IgD-negative memory B cell (primary cell): ENCODE data around the gene USP35. TPM values are rescaled to one million over a fixed set of nuclear protein-coding genes. Genes with fewer than 3 reads are reported as not detected.
A peak's percentile ranks its signal among the peaks of the same experiment; 100 is the strongest.

Experiments used
- H3K27ac Mint-ChIP-seq, 3 donors: one replicate each; pipeline ENCODE4 v1.8.0; 2020 to 2022; ENCODE audit warnings: mild to moderate bottlenecking in 3 of 3, mixed read lengths in 3 of 3, moderate library complexity in 1 of 3
- H3K27me3 Mint-ChIP-seq: one replicate; pipeline ENCODE4 v1.8.0; 2021; ENCODE audit warnings: mixed read lengths
- H3K36me3 Mint-ChIP-seq: one replicate; pipeline ENCODE4 v1.8.0; 2020; ENCODE audit warnings: mild to moderate bottlenecking, mixed read lengths
- H3K4me1 Mint-ChIP-seq, 3 donors: one replicate each; pipeline ENCODE4 v1.8.0; 2020 to 2022; ENCODE audit warnings: mixed read lengths in 3 of 3, mild to moderate bottlenecking in 1 of 3
- H3K4me3 Mint-ChIP-seq, 4 donors: one replicate each; pipeline ENCODE4 v1.8.0; 2020 to 2022; ENCODE audit warnings: mild to moderate bottlenecking in 4 of 4, mixed read lengths in 4 of 4, moderate library complexity in 3 of 4
- H3K9me3 Mint-ChIP-seq, 3 donors: one replicate each; pipeline ENCODE4 v1.8.0; 2020 to 2021; ENCODE audit warnings: mixed read lengths in 3 of 3, mild to moderate bottlenecking in 1 of 3
- polyA plus RNA-seq: library from polyadenylated mRNA; unstranded; fragments of 300-500 nt; fragmentation: Illumina TruSeq; gene quantifications from one replicate; pipeline ENCODE4 v1.2.3, GENCODE V29; 2021

USP35 gene
- polyA plus RNA-seq, 1 donor from 2014 or later = 0.30 TPM

DNA sequence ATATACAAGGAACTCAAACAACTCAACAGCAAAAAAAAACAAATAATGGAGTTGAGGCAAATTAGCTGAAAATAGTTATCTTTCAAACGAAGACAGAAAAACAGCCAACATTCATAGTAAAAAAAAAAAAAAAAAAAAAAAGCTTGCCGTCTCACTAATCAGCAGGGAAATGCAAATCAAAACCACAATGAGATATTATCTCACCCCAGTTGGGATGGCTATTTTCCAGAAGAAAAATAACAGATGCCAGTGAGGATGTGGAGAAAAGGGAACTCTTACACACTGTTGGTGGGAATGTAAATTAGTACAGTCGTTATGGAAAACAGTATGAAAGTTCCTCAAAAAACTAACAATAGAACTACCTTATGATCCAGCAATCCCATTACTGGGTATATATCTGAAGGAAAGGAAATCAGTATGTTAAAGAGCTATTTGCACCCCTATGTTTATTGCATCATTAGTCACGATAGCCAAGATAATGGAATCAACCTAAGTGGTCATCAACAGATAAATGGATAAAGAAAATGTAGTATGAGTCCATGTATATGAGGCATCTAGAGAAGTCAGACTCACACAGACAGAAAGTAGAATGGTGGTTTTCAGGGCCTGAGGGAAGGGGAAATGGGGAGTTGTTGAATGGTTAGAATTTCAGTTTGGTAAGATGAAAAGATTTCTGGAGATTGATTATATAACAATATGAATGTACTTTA lies 56.0 kb downstream of the USP35 start:
- Mint-ChIP-seq H3K36me3 (peaks cover 23% of the 10 kb centered on the region), H3K4me3 (no peak overlapping the region), H3K9me3 (peaks cover 8 to 12% (median 10%) of the 10 kb centered on the region in 3 donors), H3K27me3 (no peaks in the 10 kb centered on the region), H3K27ac (peak overlapping the region in 2 of 3 donors; percentile 3 to 89), H3K4me1 (peaks cover 10 to 13% (median 12%) of the 10 kb centered on the region in 3 donors)

DNA sequence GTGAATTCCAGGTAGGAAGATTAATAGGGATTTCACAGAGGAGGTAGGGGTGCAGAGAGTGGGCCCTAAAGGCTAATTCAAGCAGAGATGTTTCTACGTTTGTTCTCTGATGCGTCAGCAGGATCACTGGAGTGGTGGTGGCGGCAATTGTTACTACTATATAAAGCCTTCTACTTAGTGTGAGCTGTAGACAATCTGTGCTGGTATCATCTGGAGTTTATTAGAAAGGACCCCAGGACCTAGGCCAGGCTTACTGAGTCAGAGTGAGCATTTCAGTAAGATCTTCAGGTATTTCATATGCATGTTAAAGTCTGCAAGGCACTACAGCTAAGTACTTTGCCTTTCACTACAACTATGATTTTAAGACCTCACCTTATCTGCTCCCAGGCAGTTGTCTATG lies 59.5 kb downstream of the USP35 start:
- Mint-ChIP-seq H3K36me3 (peaks cover 9% of the 10 kb centered on the region), H3K4me1 (peaks cover 12 to 14% (median 13%) of the 10 kb centered on the region in 3 donors), H3K27ac (no peak overlapping the region), H3K4me3 (no peak overlapping the region), H3K9me3 (peaks cover 0 to 2% (median 0%) of the 10 kb centered on the region in 3 donors), H3K27me3 (no peaks in the 10 kb centered on the region)

DNA sequence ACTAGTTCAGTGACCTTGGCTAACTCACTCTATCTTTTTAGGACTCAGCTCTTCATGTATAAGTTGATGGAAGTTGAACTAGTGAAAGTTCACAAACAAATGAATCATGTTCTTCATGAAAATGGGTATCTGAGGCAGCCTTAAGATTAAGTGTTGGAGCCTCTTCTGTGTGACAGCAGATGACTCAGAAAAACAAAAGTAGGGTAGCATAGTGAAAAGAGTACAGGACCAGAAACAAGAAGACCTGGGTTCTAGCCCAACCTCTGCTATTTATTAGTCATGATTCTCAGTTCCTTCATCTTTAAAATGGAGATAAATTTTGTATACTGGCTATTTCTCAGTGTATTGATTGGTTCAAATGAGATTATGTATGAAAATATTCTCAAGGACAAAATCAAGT lies 60.2 kb downstream of the USP35 start:
- Mint-ChIP-seq H3K9me3 (peaks cover 0 to 2% (median 0%) of the 10 kb centered on the region in 3 donors), H3K4me3 (no peak overlapping the region), H3K4me1 (peaks cover 12 to 17% (median 13%) of the 10 kb centered on the region in 3 donors), H3K27me3 (no peaks in the 10 kb centered on the region), H3K27ac (no peak overlapping the region), H3K36me3 (peaks cover 9% of the 10 kb centered on the region)

DNA sequence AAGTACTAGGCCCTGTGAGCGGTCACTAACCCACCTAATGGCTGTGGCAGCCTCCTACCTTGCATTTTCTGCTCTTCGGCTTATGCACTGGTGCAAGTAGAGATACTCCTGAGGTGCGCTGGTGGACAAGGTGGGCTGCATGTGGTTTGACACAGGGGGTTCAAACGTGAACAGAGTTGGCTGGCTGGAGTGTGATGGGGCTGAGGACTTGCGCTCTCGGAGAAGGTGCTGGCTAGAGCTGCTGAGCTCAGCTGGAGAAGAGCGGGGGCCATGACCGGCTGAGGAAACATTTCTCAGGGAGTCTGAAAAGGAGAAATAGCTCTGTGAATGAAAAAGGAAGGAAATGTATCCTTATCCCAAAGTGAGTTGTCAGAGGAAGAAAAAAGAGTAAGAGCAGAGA lies 61.4 kb downstream of the USP35 start:
- H3K27me3 Mint-ChIP-seq = no peaks in the 10 kb centered on the region
- no peak overlapping the region for H3K4me3 Mint-ChIP-seq
- peaks cover 0 to 2% (median 0%) of the 10 kb centered on the region in 3 donors for H3K9me3 Mint-ChIP-seq
- no peak overlapping the region for H3K27ac Mint-ChIP-seq
- peaks cover 1 to 8% (median 2%) of the 10 kb centered on the region in 3 donors for H3K4me1 Mint-ChIP-seq
- H3K36me3 Mint-ChIP-seq = peaks cover 5% of the 10 kb centered on the region

DNA sequence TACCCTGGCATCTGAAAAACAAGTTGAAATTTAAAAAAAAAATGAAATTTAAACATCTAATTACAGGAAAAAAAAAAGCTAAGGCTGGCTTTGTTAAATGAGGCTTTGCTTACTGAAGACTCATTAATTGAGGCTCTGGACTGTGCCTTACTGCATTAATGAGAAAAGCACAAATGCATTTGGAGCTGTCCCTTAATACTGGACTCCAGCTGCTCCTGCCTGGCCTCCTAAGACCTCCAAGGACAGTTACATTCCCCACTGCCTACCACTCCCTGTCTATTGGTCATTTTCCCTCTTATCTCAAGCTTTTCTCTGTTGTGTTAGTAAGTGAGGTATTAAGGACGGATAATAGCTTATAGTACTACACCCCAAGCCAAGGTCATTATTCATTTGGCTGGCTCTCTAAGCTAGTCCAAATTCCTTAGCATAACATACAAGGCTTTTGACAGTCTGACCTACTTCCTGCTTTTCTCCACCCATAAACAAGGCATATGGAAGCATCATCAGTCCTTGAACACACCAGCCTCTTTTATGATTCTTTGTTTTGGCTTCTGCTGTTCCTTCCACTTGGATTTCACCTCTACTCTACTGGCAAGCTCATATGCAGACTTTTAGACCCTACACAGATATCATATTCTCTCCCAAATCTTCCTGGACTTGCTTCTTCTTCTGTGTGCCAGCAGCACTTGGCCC lies 62.5 kb downstream of the USP35 start:
- Mint-ChIP-seq H3K27ac (no peak overlapping the region), H3K9me3 (peaks cover 0 to 2% (median 0%) of the 10 kb centered on the region in 3 donors), H3K36me3 (peaks cover 7% of the 10 kb centered on the region), H3K4me1 (peaks cover 0 to 8% (median 2%) of the 10 kb centered on the region in 3 donors), H3K4me3 (no peak overlapping the region), H3K27me3 (no peaks in the 10 kb centered on the region)

DNA sequence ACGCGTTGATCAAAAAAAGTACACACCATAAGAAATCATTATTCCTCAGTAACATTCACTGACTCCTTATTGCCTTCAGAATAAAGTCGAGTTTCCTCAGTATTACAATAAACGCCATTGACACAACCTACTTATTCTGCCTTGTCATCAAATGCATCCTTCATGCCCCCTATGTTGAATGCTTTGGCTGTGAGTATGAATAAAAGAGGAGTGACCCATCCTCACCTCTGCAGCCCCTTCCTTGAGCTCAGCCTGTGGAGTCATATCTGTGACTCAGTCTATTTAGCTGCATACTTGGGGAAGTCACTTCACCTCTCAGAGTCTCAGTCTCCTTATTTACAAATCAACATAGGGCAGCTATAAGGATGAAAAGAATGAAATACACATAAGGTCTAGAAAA lies 65.1 kb downstream of the USP35 start:
- no peak overlapping the region for H3K27ac Mint-ChIP-seq
- H3K4me3 Mint-ChIP-seq = no peak overlapping the region
- no peaks in the 10 kb centered on the region for H3K9me3 Mint-ChIP-seq
- H3K27me3 Mint-ChIP-seq = no peaks in the 10 kb centered on the region
- peaks cover 0 to 8% (median 2%) of the 10 kb centered on the region in 3 donors for H3K4me1 Mint-ChIP-seq
- H3K36me3 Mint-ChIP-seq = peaks cover 2% of the 10 kb centered on the region

DNA sequence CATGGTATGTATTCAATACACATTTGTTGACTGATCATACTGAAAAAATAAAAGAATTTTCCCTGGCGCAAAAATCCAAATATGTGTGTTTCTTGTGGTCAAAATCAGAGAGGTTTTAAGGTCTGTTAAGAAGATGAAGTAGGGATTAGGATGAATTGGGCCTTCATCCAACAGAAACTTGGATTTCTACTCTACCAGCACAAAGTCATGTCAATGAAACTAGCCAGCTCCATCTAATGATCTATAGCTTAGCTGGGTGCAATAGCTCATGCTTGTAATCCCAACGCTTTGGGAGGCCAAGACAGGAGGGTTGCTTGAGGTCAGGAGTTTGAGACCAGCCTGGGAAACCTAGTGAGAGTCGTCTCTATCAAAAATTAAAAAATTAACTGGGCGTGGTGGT lies 65.5 kb downstream of the USP35 start:
- no peaks in the 10 kb centered on the region for H3K9me3 Mint-ChIP-seq
- no peak overlapping the region for H3K27ac Mint-ChIP-seq
- H3K27me3 Mint-ChIP-seq = no peaks in the 10 kb centered on the region
- peaks cover 0 to 10% (median 2%) of the 10 kb centered on the region in 3 donors for H3K4me1 Mint-ChIP-seq
- peaks cover 2% of the 10 kb centered on the region for H3K36me3 Mint-ChIP-seq
- no peak overlapping the region for H3K4me3 Mint-ChIP-seq

DNA sequence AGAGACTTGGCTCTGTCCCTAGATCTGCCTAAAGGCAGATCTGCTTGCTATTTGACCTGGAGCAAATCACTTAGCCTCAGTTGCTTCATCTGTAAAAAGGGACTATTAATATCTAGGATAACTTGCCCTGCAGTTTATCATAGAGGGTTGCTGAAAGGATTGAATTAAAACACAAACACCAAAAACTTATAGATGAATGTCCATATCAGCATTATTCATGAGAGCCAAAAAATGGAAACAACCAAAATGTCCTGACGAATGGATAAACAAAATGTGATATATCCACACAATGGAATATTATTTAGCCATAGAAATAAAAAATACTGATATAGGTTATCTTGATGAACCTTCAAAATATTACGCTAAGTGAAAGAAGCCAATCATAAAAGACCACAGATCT lies 67.2 kb downstream of the USP35 start:
- no peak overlapping the region for H3K27ac Mint-ChIP-seq
- no peaks in the 10 kb centered on the region for H3K27me3 Mint-ChIP-seq
- H3K36me3 Mint-ChIP-seq = peaks cover 2% of the 10 kb centered on the region
- peaks cover 0 to 10% (median 2%) of the 10 kb centered on the region in 3 donors for H3K4me1 Mint-ChIP-seq
- H3K4me3 Mint-ChIP-seq = no peak overlapping the region
- no peaks in the 10 kb centered on the region for H3K9me3 Mint-ChIP-seq

DNA sequence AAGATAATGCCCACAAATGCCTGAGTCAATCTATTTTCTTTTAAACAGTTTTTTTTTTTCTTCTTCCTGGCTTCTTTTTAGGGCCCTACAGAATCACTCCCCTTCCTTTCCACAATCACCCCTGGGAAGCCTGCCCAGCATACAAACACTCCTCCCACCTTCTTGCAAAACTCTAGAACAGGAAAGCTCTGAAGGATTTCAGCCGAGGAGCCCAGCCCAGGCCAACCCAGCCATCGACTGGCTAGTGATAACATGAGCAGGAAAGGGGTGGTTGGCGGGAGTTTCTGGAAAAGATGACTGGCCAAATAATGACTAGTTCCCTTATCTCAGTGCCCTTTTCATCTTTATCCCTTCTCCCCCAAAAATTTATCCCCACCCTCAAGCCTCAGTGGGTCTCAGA lies 68.2 kb downstream of the USP35 start:
- Mint-ChIP-seq H3K4me3 (no peak overlapping the region), H3K27ac (no peak overlapping the region), H3K27me3 (no peaks in the 10 kb centered on the region), H3K36me3 (peaks cover 2% of the 10 kb centered on the region), H3K9me3 (no peaks in the 10 kb centered on the region), H3K4me1 (peaks cover 0 to 13% (median 2%) of the 10 kb centered on the region in 3 donors)

DNA sequence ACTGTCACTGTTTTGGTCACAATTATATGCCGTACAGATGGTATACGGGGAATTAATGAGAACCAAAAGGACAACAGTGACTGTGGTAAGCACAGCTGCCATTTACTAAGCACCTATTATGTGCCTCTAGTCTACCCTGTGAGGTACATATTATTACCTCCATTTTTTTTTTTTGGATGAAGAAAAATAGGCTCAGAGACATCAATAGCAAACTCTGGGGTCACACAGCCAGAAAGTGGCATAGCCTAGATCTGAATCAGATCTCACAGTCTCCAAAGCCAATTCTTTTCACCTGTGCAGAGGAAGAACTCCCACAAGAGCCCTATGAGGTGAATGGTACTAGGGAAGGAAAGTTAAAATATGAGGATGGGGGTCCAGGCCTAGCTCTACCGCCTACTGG lies 68.9 kb downstream of the USP35 start:
- Mint-ChIP-seq H3K27ac (no peak overlapping the region), H3K9me3 (no peaks in the 10 kb centered on the region), H3K4me1 (peaks cover 0 to 12% (median under 1%) of the 10 kb centered on the region in 3 donors), H3K27me3 (no peaks in the 10 kb centered on the region), H3K36me3 (peaks cover 2% of the 10 kb centered on the region), H3K4me3 (no peak overlapping the region)

DNA sequence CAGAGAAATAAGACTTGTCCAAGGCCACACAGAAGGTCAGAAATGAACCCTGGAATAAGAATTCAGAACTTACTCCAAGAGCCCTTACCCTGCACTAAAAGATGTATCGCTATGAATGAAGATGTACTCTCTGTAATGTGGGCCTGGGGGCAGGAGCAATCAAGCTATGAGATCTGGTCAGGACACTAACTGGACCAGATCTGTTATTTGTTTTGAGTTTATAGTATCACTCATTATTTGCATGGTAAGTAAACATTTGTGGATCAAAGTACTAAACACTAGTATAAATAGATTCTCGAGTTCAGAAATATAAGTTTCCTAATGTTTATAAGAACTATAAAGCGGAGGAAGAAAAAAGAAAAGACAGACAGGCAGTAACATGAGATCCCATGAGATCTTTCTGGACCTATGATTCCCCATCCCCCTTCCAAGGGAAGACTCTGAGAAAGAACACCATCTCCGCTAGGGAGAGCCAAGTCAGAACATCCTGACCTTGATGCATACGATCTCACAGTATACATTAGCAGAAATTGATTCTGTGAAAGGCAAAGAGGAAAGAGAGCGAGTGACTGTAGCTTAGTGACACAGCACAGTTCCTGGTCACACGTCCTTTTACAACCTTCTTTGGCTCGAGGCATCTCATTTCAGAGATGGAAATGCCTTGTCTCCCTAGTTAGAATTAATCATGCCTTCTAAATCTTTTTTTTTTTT lies 71.2 kb downstream of the USP35 start:
- H3K4me3 Mint-ChIP-seq = no peak overlapping the region
- H3K4me1 Mint-ChIP-seq = peaks cover 0 to 4% (median 0%) of the 10 kb centered on the region in 3 donors
- H3K36me3 Mint-ChIP-seq = peaks cover 10% of the 10 kb centered on the region
- H3K9me3 Mint-ChIP-seq = no peaks in the 10 kb centered on the region
- H3K27me3 Mint-ChIP-seq = no peaks in the 10 kb centered on the region
- no peak overlapping the region for H3K27ac Mint-ChIP-seq

DNA sequence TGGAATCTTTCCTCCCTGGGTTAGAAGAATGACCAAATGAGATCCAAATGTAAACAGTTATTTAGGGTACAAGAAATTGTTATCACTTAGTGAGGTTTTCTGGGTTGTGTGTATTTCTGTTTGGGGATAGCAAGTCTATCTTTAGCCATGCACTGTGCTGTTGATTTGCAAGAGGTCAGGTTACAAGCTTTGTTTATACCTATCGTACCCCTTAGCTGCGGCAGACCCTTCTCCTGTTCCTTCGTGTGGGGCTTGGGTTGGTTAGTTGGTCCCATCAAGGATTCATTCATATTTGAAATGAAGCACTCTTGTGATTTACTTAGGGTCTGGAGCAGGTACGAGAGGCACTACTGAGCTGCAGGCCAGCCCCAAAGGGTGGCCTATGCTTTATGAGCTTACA lies 72.6 kb downstream of the USP35 start:
- H3K4me3 Mint-ChIP-seq = no peak overlapping the region
- H3K27ac Mint-ChIP-seq = peak overlapping the region in 1 of 3 donors; percentile 75
- H3K4me1 Mint-ChIP-seq = peaks cover 0 to 4% (median 0%) of the 10 kb centered on the region in 3 donors
- no peaks in the 10 kb centered on the region for H3K27me3 Mint-ChIP-seq
- no peaks in the 10 kb centered on the region for H3K9me3 Mint-ChIP-seq
- H3K36me3 Mint-ChIP-seq = peaks cover 7% of the 10 kb centered on the region

DNA sequence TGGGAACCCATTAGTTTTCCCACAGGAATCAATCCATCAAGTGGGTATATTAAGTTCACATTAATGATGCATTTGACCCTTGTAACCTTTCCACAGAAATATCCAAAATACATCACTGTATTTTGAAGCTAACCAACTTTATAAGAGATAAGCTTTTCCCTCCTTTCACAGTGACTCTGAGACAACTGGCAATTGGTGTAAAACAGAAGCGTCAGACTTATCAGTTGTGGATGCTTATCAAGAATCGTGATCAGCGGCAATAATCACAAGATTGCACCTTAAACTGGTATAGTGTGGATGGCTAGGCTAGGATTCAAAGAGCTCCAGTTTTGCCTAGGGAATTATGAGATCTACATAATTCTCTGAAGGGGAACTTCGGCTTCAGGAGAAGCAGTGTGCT lies 73.1 kb downstream of the USP35 start:
- H3K27me3 Mint-ChIP-seq = no peaks in the 10 kb centered on the region
- no peak overlapping the region for H3K4me3 Mint-ChIP-seq
- H3K4me1 Mint-ChIP-seq = peaks cover 0 to 4% (median 0%) of the 10 kb centered on the region in 3 donors
- no peak overlapping the region for H3K27ac Mint-ChIP-seq
- H3K36me3 Mint-ChIP-seq = peaks cover 7% of the 10 kb centered on the region
- no peaks in the 10 kb centered on the region for H3K9me3 Mint-ChIP-seq

DNA sequence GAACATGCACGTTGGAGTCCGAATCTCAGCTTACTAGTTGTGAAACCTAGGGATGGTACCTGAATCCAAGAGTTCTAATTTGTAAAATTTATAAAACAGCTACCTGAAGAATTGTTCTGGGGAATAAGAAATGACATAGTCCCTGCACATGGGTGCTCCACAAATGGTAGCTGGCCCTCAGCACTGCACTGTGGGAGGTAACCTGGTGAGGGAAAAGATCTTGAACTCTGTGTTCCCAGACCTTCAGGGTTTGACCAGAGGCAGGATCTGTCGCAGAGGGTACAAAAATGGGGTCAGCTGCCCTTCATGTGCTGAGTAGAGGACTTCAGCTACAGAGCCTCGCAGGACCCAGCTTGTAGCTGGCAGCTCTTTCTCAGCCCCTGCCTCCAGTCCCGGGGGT lies 73.5 kb downstream of the USP35 start:
- Mint-ChIP-seq H3K9me3 (no peaks in the 10 kb centered on the region), H3K4me1 (peaks cover 0 to 4% (median 0%) of the 10 kb centered on the region in 3 donors), H3K27ac (no peak overlapping the region), H3K4me3 (no peak overlapping the region), H3K27me3 (no peaks in the 10 kb centered on the region), H3K36me3 (peaks cover 7% of the 10 kb centered on the region)

DNA sequence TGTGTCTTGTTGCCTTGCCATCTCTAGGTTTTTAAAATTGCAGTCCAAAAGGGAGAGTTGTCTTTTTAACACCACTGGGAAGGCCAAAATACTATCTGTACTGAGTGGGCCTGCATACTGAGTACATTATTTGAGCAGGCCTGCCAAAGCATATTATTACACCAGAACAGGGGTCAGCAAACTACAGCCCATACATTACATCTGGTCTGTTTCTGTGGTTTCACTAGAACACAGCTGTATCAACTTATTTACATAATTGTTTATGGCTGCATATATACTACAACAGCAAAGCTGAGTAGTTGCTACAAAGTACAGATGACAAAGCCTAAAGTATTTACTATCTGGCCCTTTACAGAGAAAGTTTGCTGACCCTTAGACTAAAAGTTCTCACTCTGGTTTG lies 74.0 kb downstream of the USP35 start:
- H3K36me3 Mint-ChIP-seq = peaks cover 7% of the 10 kb centered on the region
- peaks cover 0 to 4% (median 0%) of the 10 kb centered on the region in 3 donors for H3K4me1 Mint-ChIP-seq
- H3K9me3 Mint-ChIP-seq = no peaks in the 10 kb centered on the region
- no peak overlapping the region for H3K27ac Mint-ChIP-seq
- H3K27me3 Mint-ChIP-seq = no peaks in the 10 kb centered on the region
- H3K4me3 Mint-ChIP-seq = no peak overlapping the region
